ENCODE results near the gene NEDD4.
A peak's percentile ranks its signal among the peaks of the same experiment; 100 is the strongest.
"Not testable (repeated sequence)": the region's sequence is repeated elsewhere in the genome, so short reads cannot be mapped to it uniquely, and the experiment has no call there.

The NEDD4 gene

DNA sequence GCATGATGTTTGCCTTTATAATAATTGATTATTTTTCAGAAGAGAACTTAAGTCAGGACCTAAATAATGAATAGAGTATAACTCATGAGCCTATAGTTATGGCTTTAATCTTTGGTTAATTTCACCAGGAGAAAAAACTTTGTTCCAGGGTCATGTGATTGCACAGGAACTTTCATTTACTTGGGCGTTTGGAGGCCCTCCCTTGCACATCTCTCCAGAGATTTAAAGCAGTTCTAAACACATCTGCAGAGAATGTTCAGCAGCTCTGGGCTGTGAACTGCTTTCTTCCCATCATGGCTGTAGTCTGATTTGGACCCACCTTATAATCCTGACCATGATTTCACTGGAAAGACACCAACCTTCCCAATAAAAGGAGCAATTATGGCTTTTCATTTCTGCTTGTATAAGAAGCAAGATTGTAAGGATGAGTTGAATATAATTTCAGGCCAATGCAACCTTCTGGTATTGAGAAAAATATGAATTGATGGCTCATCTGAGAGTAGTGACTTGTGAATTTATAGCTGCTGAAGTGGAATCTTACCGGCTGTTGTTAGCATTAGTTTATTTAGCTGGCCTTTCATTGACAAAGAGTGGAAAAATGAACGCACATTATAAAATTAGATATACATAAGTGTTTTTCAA lies 169.6 kb downstream of the NEDD4 start:
- DNase-seq: peak; percentile 58

DNA sequence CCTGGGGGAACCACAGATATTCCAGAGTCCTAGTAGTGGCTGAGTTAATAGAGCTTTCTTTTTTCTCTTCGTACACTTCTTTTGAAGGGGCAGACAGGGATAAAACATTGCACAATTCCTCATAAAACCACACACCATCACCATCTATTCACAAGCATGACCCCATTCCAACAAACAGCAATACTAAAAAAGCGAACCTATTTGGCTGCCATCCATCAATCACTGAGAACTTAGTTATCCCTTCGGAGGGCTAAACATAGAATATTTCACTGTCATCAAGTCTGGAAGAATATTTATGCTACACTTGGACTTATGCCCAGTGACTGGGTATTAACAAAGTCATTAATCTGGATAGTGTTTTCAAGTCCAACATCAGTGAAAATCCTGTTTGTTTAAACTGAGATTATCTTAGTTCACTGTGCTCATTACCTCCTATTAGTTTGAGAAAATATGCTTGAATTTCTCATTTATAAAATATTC lies 170.2 kb downstream of the NEDD4 start:
- peak; percentile 99 for DNase-seq

DNA sequence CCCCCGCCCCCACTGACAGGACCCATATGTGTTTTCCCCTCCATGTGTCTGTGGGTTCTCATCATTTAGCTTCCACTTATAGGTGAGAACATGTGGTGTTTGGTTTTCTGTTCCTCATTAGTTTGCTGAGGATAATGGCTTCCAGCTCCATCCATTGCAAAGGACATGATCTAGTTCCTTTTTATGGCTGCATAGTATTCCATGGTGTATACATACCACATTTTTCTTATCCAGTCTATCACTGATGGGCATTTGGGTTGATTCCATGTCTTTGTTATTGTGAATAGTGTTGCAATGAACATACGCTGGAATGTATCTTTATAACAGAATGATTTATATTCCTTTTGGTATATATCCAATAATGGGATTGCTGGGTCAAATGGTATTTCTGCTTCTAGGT lies 171.7 kb downstream of the NEDD4 start:
- peak; percentile 25 for DNase-seq

DNA sequence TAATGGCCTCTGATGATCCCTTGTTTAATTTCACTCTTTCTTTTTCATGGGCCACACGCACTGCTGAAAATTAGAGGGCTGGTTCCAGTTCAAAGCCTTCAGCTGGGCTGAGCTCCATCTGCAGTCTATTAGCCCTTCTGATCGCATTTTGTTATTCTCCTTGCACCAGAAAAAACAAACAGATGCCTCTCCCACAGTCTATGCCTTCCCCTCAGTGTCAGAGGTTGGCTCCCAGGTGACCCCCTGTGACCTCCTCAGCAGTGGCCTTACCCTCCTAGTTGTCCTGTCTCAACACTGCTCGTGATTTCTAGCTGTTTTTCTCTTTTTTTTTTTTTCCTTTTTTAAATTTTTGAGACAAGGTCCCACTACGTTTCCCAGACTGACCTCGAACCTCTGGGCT lies 173.4 kb downstream of the NEDD4 start:
- DNase-seq: no peak

DNA sequence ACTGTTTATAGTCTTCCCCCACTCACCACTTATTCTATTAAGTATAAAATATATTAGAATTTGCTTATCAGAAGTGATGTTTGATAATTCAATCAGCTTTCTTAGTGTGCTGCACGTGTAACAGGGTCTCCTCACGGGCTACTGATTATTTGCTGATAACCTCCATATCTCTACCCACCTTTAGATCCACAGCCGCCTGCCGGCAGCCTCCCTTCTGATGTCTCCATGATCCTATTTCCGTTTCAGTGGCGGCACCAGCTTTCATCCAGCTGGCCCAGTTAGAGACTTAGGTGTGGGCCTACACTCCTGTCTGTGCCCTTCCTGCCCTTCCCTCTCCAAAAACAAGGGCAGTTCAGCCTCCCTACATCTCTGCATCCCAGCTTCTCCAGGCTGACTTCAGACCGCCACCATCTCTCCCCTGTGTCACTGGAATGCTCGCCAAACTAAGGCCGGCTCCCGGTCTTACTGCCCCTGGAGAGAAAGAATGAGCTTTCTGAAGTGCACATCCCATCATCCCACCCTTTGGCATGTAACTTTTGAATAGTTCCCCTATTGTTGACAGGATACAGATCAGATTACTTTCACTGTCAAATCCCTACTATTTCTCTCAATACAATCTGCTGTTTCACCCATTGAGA lies 173.9 kb downstream of the NEDD4 start:
- peak; percentile 21 for DNase-seq

DNA sequence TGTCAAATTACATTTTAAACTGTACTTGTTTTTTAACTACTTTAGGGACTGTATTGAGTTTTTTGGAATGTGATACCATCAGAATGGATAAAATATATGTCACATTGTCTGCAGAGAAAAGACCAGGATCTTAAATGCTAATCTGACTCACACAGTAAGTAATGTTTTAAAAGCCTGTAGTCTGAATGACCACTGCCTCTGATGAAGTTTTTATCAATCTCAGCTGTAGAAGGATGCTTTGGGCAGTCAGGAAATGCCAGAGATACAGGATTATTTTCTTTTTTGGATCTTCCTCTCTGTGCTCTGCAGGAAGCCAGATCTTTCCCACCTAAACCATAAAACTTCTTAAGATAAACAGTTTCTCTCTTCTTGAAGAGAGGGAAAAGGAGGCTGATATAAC lies 177.4 kb downstream of the NEDD4 start:
- peak; percentile 64 for DNase-seq

DNA sequence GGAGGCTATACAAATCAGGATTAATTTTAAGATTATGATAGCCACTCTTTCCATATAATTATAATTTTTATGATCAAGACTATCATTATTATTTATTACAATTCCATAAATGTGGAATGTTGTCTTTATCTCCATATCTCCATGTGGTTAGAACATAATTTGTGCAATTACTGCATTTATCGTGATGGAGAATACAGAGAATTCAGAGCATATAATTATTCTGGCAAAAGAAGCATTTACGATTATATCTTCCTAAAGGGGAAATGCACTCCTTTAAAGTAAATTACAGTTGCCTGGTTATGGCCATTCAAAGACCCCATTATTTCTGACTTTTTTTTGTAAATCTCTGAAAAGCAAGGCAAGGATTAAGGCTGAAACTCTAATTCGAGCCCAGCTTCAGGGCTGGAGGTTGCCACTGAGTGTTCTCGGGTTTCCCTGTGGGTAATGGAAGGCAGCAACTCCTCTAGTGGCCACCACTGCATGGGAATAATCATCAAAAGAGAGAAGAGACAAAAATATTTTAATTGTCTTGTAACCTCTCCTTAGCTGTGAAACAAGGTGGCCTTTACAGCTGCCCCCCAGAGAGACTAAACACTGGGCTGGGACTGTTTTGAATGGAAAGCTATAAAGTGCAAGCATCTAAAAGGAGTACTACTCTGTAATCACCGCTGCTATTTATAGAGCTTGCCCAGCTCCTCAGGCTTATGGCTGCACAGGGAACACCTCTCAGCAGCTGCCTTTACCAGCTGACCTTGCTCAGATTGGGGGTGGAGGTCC lies 190.6 kb downstream of the NEDD4 start:
- no peak for DNase-seq

DNA sequence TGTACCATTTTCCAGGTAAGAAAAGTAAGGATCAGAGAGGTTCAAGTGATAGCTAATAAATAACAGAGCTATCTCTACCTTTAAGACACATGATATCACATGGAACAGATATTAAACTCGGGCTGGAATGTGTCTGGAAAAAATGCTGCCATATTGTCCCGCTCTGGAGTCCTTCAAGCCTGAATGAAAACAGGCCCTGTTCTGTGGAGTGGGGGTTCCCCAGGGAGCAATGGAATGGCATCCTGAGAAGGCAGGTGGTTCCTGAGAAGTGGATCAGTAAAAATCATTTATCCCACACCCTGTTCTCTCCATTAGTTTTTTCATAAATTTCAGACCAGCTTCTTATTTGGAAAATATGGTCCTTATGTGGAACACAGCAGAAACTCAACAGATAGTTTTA lies 193.2 kb downstream of the NEDD4 start:
- no peak for DNase-seq

DNA sequence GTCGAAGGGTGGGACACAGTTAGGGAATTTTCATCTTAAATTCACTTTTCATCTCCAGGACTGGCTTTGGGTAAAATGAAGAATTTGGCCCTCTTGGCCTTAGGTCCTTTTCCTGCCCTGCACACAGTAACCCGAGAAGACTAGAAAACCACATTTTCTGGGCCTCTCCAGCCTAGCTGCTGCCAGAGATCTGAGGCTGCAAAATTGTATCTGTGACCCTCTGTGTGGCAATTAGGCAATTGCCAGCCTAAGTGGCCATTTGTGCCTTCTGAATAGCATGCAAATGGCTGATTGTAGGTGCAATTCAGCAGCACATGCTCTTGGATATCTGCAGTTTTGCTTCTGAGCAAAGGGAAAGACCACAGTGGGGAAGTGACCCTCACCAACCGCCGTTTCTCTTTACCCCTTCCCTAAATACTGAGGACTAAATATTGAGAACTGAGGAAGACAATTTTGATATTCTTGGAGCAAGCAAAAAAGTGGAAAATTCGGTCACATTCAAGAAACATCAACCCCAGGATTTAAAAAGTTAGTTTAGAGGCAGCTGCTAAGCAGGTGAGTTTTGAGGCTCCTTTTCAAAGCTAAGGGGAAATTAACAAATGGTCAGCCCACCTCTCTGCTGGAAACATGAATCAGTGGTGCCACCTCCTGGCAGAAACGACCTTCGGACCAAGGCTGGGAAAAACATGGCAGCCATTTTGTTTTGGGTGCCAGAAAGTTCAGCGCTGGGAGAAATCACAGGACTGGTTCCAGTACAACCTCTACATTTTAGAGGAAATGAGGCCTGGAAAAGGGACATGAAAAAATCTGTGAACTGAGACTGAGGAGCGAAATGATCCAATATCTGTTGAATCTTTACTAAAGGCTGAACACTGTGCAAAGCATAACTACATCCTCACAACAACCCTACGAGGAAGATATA lies 193.9 kb downstream of the NEDD4 start:
- DNase-seq: peak; percentile 41

DNA sequence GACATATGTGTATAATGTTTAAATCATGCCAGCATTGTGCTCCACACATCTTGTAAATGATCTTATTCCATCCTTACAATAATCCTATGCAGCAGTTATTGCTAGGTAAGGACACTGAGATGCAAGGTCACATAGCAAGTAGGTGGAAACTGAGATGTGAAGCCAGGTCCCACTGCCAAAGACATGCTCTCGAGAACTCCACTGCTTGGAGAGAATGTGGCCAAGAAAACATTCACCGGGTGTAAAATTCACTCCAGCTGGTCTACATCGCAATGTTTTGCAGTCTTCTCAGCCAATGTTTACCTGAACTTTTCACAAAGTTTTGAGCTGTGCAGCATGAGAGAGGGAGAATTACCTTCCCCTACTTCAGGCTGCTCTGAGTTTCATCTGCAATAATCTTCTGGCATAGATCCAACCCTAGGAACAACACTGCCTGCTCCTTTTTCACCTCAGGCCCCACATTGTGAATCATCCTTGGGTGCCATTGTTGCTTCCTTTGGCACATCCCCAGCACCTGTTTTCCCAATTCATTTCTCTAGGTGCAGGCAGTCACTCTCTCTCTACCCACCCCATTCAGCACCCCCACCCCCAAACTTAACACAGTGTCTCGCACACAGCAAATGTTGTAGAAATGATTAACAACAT lies 197.0 kb downstream of the NEDD4 start:
- no peak for DNase-seq

DNA sequence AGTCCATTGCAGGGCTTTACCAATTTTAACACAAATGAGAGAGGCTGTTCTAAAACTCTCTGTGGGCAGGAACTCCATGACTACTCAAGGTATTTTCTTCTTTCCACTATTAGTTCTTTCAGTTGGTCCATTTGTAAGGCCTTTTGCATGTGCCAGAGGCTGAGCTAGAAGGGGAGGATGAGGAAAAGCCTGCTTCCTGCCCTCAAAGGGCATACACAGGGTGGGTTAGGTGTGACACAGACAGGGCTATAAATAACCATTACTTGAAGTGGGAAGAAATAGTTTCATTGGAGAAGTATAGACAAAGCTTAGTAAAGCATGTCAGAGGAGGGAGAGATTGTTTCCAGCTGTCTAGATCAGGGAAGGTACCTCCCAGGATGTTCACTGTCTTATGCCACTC lies 198.4 kb downstream of the NEDD4 start:
- no peak for DNase-seq

DNA sequence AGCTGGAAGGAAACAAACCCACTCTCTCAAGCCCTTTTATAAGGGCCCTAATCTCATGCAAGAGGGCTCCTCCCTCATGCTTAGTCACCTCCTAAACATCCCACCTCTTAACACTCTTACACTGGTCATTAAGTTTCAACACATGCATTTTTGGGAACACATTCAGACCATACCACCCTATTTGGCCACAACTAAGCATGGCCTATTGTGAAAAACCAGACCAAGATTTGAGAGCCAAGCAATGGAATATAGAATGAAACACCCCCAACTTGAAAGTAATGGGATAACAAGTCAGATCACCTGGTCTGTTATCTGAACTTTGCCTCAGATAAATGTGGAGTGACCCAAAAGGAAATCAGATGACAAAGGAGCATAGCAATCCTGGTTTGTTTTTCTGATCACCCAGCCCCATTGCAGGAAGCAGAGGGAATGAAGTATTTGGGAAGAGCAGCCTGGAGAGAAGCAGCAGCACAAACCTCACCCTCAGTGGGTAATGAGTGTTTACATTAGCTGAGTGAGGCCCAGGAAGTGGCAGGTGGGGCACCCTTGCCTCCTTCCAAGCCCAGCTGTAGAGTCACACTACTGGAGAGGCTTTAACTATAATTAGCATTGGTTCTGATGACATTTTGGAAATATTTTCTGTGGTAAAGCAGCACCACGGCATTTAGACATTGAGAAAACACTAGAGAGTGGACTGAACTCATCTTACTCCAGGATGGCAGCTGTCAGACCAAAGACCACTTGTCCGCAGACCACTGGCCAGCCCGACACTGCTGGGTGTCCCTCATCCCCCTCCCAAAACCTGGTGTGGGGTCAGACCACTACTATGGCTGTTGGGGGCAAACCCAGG lies 201.6 kb downstream of the NEDD4 start:
- peak; percentile 64 for DNase-seq

DNA sequence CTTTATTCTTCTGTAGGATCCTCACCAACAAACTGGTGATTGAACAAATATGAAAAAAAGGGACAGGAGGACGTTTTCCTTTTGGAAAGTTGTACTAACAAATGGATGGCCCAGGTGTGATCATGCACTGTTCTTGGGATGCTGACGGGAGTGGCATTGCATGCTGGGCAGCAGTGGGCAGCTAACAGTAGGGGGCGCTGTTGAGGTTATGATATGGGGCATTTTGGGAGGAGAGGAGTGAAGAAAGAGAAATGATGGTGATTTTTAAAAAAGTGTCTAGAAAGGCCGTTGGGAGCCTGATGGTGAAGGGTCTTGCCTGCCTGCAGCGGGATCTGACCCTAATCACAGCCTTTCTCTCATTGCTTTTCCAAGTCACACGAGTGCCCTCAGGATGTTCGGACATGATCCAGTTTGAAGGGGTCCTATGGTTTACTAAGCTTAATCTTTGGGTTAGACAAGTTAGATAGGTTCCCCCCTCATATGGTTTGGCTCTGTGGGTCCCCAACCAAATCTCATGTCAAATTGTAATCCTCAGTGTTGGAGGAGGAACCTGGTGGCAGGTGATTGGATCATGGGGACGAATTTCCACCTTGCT lies 204.2 kb downstream of the NEDD4 start:
- DNase-seq: no peak

DNA sequence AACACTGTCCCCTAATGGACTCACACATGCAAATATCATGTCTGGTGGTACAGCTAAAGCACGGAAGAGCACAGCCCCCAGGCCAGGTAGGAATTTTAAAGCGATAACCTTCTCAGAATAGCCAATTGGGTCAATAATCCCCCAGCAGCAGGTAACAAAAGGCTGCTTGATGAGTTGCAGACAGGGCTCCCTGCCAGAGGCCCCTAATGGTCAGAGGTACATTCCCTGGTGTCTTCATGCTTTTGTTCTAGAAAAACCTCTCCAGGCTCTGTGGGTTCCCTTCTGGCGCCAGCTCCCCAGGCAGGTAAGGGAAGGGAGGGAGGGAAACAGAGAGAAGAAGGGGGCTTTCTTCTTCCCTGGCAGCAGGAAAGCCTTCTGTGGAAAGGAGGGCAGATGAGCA lies 207.1 kb downstream of the NEDD4 start:
- no peak for DNase-seq

DNA sequence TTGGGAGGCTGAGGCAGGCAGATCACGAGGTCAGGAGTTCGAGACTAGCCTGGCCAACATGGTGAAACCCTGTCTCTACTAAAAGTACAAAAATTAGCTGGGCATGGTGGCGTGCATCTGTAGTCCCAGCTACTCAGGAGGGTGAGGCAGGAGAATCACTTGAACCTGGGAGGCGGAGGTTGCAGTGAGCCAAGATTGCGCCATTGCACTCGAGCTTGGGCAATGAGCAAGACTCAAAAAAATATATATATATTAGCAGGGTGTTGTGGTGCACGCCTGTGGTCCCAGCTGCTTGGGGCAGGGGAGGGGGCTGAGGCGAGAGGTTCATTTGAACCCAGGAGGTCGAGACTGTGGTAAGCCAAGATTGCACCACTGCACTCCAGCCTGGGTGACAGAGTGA lies 207.8 kb downstream of the NEDD4 start:
- not testable (repeated sequence) for DNase-seq

DNA sequence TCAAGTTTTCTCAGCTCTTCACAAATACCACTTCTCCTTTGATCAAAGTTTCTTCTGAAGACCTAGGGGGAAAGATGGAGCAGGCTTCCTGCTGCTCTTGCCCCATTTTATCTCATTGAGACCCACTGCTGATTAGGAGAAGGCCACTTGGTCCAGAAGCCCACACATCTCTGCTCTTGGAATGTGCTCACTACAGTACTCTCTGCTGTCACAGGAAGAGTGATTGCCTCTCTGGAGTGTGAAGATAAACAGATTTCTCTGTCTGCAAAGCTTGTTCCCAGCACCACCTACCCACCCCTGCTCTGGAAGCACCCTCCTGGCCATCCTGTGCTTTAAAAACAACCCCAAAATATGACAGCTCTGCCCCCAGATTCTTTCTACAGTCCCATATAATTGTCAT lies 209.1 kb downstream of the NEDD4 start:
- no peak for DNase-seq

DNA sequence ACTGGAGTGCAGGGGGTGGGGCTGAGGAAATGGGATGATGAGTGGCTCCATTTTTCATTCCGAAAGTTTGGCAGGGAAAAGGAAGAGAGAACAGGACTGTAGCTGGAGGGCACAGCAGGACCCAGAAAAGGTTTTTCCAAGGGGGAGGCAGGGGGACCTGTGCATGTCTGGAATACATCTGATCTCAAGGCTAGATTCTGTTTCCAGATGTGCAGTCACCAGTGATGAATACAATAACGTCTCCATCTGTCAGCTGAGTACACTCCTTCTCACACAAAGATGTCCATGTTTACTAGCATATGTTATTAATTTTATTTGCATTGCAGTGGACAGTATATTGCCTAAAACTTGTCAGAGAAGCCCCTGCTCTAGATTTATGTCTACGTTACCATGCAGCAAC lies 210.5 kb downstream of the NEDD4 start:
- peak; percentile 20 for DNase-seq

DNA sequence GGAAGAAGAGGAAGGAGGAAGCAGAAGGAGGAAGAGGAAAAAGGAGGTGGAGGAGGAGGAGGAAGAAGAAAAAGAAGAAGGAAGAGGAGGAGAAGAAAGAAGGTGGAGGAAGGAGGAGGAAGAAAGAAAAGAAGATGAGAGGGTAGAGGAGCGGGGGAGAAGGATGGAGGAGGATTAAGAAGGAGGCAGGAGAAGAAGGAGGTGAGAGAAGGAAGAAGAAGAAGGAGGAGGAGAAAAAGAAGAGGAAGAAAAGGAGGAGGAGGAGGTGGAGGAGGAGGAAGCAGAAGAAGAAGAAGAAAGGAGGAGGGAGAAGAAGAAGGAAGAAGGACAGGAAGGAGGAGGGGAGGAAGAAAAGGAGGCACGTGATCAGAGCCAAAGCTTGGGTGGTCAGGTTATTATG lies 213.1 kb downstream of the NEDD4 start:
- DNase-seq: no peak

DNA sequence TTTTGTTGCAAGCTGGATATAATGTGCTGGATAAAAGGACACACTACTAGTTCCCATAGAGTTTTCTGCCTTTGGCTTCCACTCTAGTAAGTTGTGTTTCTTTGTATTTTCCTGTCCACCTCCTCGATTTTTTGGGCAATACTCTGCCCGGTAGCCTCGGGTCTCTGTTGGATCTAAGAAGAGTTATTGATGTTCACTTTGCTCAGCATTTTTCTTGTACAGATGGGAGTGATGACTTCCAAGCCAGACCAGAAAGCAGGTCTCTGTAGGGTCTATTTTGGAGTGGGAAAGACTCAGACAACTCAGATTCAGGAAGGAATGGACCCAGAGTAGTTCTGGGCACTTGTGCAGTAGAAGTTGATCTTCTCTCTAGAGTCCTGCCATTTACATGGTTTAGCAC lies 214.5 kb downstream of the NEDD4 start:
- DNase-seq: no peak

Data from fibroblast of upper back skin (primary cell).